Measurements from ENCODE around the gene TANC1. TPM values are rescaled to one million over a fixed set of nuclear protein-coding genes. Genes with fewer than 3 reads are reported as not detected.

Gene TANC1
- total RNA-seq, 1 donor from 2014 or later = not detected

GRCh38 chr2:159217676-159218075 lies 249.2 kb downstream of the TANC1 start:
- no peaks in the 10 kb centered on the region for H3K9me3 Mint-ChIP-seq
- DNase-seq (no peak), ATAC-seq (ENCODE audit: low read depth) (no peak)
- H3K36me3 Mint-ChIP-seq (ENCODE audit: low read depth) = no peaks in the 10 kb centered on the region
- H3K27ac Mint-ChIP-seq = no peak overlapping the region
- no peak for TF ChIP-seq CTCF (IDR thresholded peaks at IDR 0.05)
- no peak overlapping the region for H3K4me3 Mint-ChIP-seq
- ChIA-PET POLR2A (no interaction called here), CTCF (no interaction called here)
- no peaks in the 10 kb centered on the region for H3K4me1 Mint-ChIP-seq
- peaks cover 4% of the 10 kb centered on the region for H3K27me3 Mint-ChIP-seq
- intact Hi-C loops (cut with micrococcal nuclease) = no loop called here

GRCh38 chr2:159218389-159218788 lies 249.9 kb downstream of the TANC1 start:
- Mint-ChIP-seq H3K4me1 (no peaks in the 10 kb centered on the region), H3K9me3 (no peaks in the 10 kb centered on the region), H3K27me3 (peaks cover 4% of the 10 kb centered on the region), H3K27ac (no peak overlapping the region), H3K36me3 (ENCODE audit: low read depth) (no peaks in the 10 kb centered on the region), H3K4me3 (no peak overlapping the region)
- CTCF ChIA-PET = no interaction called here
- ATAC-seq (ENCODE audit: low read depth) (no peak), DNase-seq (no peak)
- intact Hi-C loops (cut with micrococcal nuclease) = no loop called here
- no peak for TF ChIP-seq CTCF (IDR thresholded peaks at IDR 0.05)
- POLR2A ChIA-PET = no interaction called here

GRCh38 chr2:159219394-159219998 lies 251.1 kb downstream of the TANC1 start:
- TF ChIP-seq CTCF (IDR thresholded peaks at IDR 0.05) = no peak

GRCh38 chr2:159224061-159224813 lies 255.8 kb downstream of the TANC1 start:
- no peak for TF ChIP-seq CTCF (IDR thresholded peaks at IDR 0.05)
- H3K27me3 Mint-ChIP-seq = peaks cover 2% of the 10 kb centered on the region
- ATAC-seq (ENCODE audit: low read depth) = no peak
- intact Hi-C loops (cut with micrococcal nuclease) = no loop called here
- ChIA-PET CTCF (no interaction called here), POLR2A (no interaction called here)
- H3K4me3 Mint-ChIP-seq = no peak overlapping the region
- no peaks in the 10 kb centered on the region for H3K9me3 Mint-ChIP-seq
- no peaks in the 10 kb centered on the region for H3K4me1 Mint-ChIP-seq
- DNase-seq = no peak
- H3K36me3 Mint-ChIP-seq (ENCODE audit: low read depth) = no peaks in the 10 kb centered on the region
- H3K27ac Mint-ChIP-seq = no peak overlapping the region

More at GRCh38 chr2:159219394-159219998, 251.1 kb downstream of the TANC1 start:
- CTCF ChIA-PET = no interaction called here
- Mint-ChIP-seq H3K9me3 (no peaks in the 10 kb centered on the region), H3K27me3 (peaks cover 4% of the 10 kb centered on the region), H3K4me3 (no peak overlapping the region), H3K36me3 (ENCODE audit: low read depth) (no peaks in the 10 kb centered on the region), H3K27ac (no peak overlapping the region), H3K4me1 (no peaks in the 10 kb centered on the region)
- no peak for ATAC-seq (ENCODE audit: low read depth)
- intact Hi-C loops (cut with micrococcal nuclease) = no loop called here
- POLR2A ChIA-PET = interaction anchor here (0.6 kb wide), 1 partner anchor 13 kb away, joined by 5 read pairs; no protein-coding TSS in a partner anchor
- DNase-seq = no peak

Measured in activated B cell treated with CpG ODN at 0.5 μM for 24 hours (primary cell).